MCF 10A (cell line): ENCODE results near the gene ACTR6. TPM values are rescaled to one million over a fixed set of nuclear protein-coding genes. Genes with fewer than 3 reads are reported as not detected.

ENCODE experiments used
- BruUV-seq: library from RNA; stranded (reverse); fragments of 400-500 nt; replicated peaks from 2 replicates; lab custom pipeline; 2021; lab: Mats Ljungman, UMichigan
- CTCF ChIA-PET: fragments of 300-600 bp; sonication (Branson Sonifier 250); formaldehyde crosslinking; extraction: SDS; loops from one replicate; lab custom pipeline; 2021; ENCODE audit warnings: antibody characterized with exemption, inconsistent platforms; lab: Yijun Ruan, JAX
- POLR2A ChIA-PET: fragments of 300-600, 350-650 bp; sonication (Branson Sonifier 250); formaldehyde crosslinking; extraction: SDS; loops from one replicate; lab custom pipeline; 2020; ENCODE audit warnings: antibody characterized with exemption, inconsistent platforms; lab: Yijun Ruan, JAX
- DNase-seq: peaks from one replicate; pipeline ENCODE4 v3.0.0-alpha.2; 2018; ENCODE audit not compliant: unreplicated experiment
- H3K27ac Mint-ChIP-seq: one replicate; pipeline ENCODE4 v1.8.0; 2022; ENCODE audit warnings: mild to moderate bottlenecking, low read depth, mixed read lengths; ENCODE audit not compliant: unreplicated experiment
- H3K27me3 Mint-ChIP-seq: one replicate; pipeline ENCODE4 v1.8.0; 2022; ENCODE audit warnings: mixed read lengths; ENCODE audit not compliant: insufficient read depth, unreplicated experiment
- H3K36me3 Mint-ChIP-seq: one replicate; pipeline ENCODE4 v1.8.0; 2022; ENCODE audit warnings: mild to moderate bottlenecking, moderate library complexity, mixed read lengths; ENCODE audit not compliant: insufficient read depth, unreplicated experiment
- H3K4me1 Mint-ChIP-seq: one replicate; pipeline ENCODE4 v1.8.0; 2022; ENCODE audit warnings: mixed read lengths; ENCODE audit not compliant: insufficient read depth, unreplicated experiment
- H3K4me3 Mint-ChIP-seq: one replicate; pipeline ENCODE4 v1.8.0; 2022; ENCODE audit warnings: mild to moderate bottlenecking, moderate library complexity, mixed read lengths; ENCODE audit not compliant: unreplicated experiment
- H3K9me3 Mint-ChIP-seq: one replicate; pipeline ENCODE4 v1.8.0; 2022; ENCODE audit warnings: mixed read lengths; ENCODE audit not compliant: unreplicated experiment
- intact Hi-C: fragments of 100-400 bp; cut with micrococcal nuclease; formaldehyde crosslinking; loops from 2 replicates; pipeline ENCODE4 v1.14.1; 2022
- total RNA-seq: library from RNA; stranded (reverse); gene quantifications from 2 replicates; pipeline ENCODE4 v1.2.3, GENCODE V29; 2022
- TF ChIP-seq, protein P1 (sequence below): fragments of 200-600 bp; IDR thresholded peaks from one replicate; pipeline ENCODE4 v1.8.0; 2022; ENCODE audit warnings: antibody characterized with exemption, mild to moderate bottlenecking; ENCODE audit not compliant: unreplicated experiment

Gene ACTR6
- total RNA-seq, 1 experiment from 2014 or later: 26.4 TPM

DNA sequence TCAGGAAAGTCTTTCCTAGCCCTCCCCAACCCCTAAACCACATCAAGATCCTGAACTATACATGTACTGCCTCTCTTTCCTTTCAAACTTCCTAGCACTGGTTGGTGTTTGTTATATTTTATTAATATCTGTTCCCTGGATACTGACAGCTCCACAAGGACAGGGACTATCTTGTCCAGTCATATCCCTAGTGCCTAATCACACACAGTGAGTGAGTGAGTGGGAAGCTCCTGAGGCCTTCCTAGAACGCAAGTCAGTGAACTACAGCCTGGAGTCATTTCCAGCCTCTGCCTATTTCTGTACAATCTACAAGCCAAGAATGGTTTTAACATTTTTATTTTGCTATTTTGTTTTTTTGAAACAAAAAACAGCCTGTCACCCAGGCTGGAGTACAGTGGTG lies 7.5 kb upstream of the ACTR6 start:
- H3K9me3 Mint-ChIP-seq: no peaks in the 10 kb centered on the region
- no peak for DNase-seq
- H3K27ac Mint-ChIP-seq: no peak overlapping the region
- H3K27me3 Mint-ChIP-seq: no peaks in the 10 kb centered on the region
- POLR2A ChIA-PET: interaction anchor here (0.6 kb wide), 1 partner anchor 1566 kb away, joined by 4 read pairs; no protein-coding TSS in a partner anchor
- no peaks in the 10 kb centered on the region for H3K4me1 Mint-ChIP-seq
- no peak overlapping the region for H3K4me3 Mint-ChIP-seq
- H3K36me3 Mint-ChIP-seq: peaks cover 26% of the 10 kb centered on the region
- intact Hi-C loops: no loop called here
- no TSS peak for BruUV-seq
- CTCF ChIA-PET: interaction anchor here (0.6 to 1.2 kb wide), 4 partner anchors 11 to 478 kb away, joined by 3 to 4 read pairs (median 3); no protein-coding TSS in a partner anchor
- TF ChIP-seq, protein P1, sequence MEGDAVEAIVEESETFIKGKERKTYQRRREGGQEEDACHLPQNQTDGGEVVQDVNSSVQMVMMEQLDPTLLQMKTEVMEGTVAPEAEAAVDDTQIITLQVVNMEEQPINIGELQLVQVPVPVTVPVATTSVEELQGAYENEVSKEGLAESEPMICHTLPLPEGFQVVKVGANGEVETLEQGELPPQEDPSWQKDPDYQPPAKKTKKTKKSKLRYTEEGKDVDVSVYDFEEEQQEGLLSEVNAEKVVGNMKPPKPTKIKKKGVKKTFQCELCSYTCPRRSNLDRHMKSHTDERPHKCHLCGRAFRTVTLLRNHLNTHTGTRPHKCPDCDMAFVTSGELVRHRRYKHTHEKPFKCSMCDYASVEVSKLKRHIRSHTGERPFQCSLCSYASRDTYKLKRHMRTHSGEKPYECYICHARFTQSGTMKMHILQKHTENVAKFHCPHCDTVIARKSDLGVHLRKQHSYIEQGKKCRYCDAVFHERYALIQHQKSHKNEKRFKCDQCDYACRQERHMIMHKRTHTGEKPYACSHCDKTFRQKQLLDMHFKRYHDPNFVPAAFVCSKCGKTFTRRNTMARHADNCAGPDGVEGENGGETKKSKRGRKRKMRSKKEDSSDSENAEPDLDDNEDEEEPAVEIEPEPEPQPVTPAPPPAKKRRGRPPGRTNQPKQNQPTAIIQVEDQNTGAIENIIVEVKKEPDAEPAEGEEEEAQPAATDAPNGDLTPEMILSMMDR: no peak

DNA sequence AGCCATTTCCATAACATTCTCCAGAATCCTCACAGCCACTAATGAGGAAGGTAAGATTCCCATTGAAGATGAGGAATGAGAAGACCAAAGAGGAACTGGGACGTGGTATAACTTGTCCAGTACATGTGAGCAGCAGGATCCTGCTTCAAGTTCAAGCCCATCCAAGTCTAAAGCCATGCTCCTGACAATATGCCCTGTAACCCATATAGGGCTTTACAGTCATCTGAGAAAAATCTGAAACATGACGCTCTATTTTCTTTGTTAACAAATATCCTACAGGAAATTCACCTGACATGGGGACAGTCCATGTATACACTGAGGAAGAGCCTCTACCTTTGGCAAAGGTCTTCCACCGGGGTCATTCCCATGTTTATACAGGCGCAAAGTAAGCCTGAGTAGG lies 3.1 kb upstream of the ACTR6 start:
- no peak overlapping the region for H3K27ac Mint-ChIP-seq
- intact Hi-C loops: no loop called here
- CTCF ChIA-PET: interaction anchor here (0.7 kb wide), 1 partner anchor 394 kb away, joined by 3 read pairs; no protein-coding TSS in a partner anchor
- TF ChIP-seq, protein P1: no peak
- H3K36me3 Mint-ChIP-seq: peaks cover 13% of the 10 kb centered on the region
- POLR2A ChIA-PET: no interaction called here
- no peaks in the 10 kb centered on the region for H3K9me3 Mint-ChIP-seq
- BruUV-seq: no TSS peak
- no peak for DNase-seq
- peaks cover 10% of the 10 kb centered on the region for H3K4me1 Mint-ChIP-seq
- no peak overlapping the region for H3K4me3 Mint-ChIP-seq
- no peaks in the 10 kb centered on the region for H3K27me3 Mint-ChIP-seq

DNA sequence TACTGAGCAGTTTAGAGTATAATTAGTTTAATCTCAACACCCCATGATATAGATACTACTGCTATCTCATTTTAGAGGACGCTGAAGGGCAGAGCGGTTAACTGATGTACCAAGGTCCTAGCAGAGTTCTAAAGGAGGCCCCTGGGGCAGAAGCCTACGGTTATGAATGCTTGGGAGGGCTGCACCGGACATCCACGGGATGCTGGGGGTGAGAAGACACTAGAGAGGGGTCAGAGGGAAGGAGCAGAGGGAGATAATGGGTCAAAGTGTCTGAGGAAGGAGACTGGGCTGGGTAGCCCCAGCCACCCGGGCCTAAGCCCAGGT lies 1.6 kb upstream of the ACTR6 start:
- POLR2A ChIA-PET: interaction anchor here (1.0 kb wide), 1 partner anchor 69 kb away, joined by 3 read pairs; no protein-coding TSS in a partner anchor
- Mint-ChIP-seq H3K36me3 (peaks cover 20% of the 10 kb centered on the region), H3K4me3 (peak overlapping the region; percentile 99), H3K9me3 (no peaks in the 10 kb centered on the region), H3K27ac (peak overlapping the region; percentile 93), H3K4me1 (peaks cover 10% of the 10 kb centered on the region), H3K27me3 (no peaks in the 10 kb centered on the region)
- intact Hi-C loops: loop anchor here (1.0 kb wide), 1 partner anchor 57 kb away; the partner anchor contains the start of gene BLTP3B
- no peak for DNase-seq
- TF ChIP-seq, protein P1: no peak
- BruUV-seq: no TSS peak
- CTCF ChIA-PET: interaction anchor here (0.5 kb wide), 1 partner anchor 506 kb away, joined by 3 read pairs; no protein-coding TSS in a partner anchor

DNA sequence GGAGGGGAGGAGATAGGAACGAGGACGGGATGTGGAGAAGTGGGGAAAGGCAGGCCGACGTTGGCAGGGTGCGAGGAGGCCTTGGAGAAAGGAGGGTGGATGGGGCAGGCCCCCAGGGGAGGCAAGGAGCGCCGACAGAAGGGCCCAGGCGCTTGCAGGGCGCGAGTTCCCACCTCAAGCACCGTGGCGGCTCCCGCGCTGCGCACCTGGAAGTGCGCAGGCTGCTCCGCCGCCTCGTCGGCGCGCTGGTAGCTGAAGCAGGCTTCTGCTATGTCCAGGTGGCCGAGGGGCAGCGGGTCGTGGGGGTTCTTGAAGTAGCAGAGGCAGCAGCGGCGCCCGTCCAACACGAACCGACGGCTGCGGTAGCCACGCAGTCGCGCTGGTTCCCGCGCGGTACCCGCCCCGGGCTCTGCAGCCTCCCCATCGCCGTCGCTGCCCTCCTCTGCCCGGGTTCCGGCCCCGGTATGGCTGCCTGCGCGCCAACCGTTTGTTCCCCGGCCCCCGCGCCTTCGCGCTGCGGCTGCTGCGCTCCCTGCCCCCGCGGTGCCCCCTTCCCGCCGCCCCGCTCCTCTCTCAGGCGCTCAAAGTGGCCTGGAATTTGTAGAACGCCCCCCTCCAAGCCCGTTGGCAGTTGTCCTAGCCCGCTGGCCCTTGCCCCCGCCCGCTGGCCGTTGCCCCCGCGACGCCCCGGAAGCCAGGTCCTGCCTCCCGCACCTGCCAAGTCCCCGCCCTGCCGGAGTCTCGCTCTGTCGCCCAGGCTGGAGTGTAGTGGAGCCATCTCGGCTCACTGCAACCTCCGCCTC lies 1.1 kb upstream of the ACTR6 start:
- Mint-ChIP-seq H3K4me3 (peak overlapping the region; percentile 99), H3K9me3 (no peaks in the 10 kb centered on the region), H3K27ac (peak overlapping the region; percentile 93), H3K27me3 (no peaks in the 10 kb centered on the region), H3K36me3 (peaks cover 25% of the 10 kb centered on the region), H3K4me1 (peaks cover 10% of the 10 kb centered on the region)
- peak; percentile 69 for DNase-seq
- intact Hi-C loops: loop anchor here (1.0 to 5.0 kb wide), 3 partner anchors 57 to 389 kb away; partner anchors contain the start of gene BLTP3B
- no TSS peak for BruUV-seq
- POLR2A ChIA-PET: interaction anchor here (0.7 to 3.2 kb wide), 12 partner anchors 11 to 1129 kb away, joined by 3 to 24 read pairs (median 6); partner anchors contain the start of genes DEPDC4, GAS2L3 and SCYL2
- TF ChIP-seq, protein P1: no peak
- CTCF ChIA-PET: interaction anchor here (0.5 to 1.6 kb wide), 7 partner anchors 11 to 505 kb away, joined by 3 to 8 read pairs (median 3); no protein-coding TSS in a partner anchor
